SKM-1 (cell line): Measurements from ENCODE around the gene CLSTN2.
"Not testable (repeated sequence)": the region's sequence is repeated elsewhere in the genome, so short reads cannot be mapped to it uniquely, and the experiment has no call there.

Source experiments
- DNase-seq: peaks from one replicate; lab custom pipeline; 2025; ENCODE audit not compliant: unreplicated experiment; lab: John Stamatoyannopoulos, UW

Gene CLSTN2

GRCh38 chr3:140406655-140407054 lies 471.7 kb downstream of the CLSTN2 start:
- DNase-seq: no peak

- DNase-seq: no peak
Observed at GRCh38 chr3:140408252-140408651, 473.3 kb downstream of the CLSTN2 start.

GRCh38 chr3:140416666-140417065 lies 481.7 kb downstream of the CLSTN2 start:
- no peak for DNase-seq

- DNase-seq: no peak
Observed at GRCh38 chr3:140420621-140421357, 485.8 kb downstream of the CLSTN2 start.

GRCh38 chr3:140421884-140422283 lies 486.9 kb downstream of the CLSTN2 start:
- DNase-seq: no peak

GRCh38 chr3:140423146-140423545 lies 488.2 kb downstream of the CLSTN2 start:
- DNase-seq: no peak

- not testable (repeated sequence) for DNase-seq
Observed at GRCh38 chr3:140423574-140423973, 488.6 kb downstream of the CLSTN2 start.

GRCh38 chr3:140424211-140424610 lies 489.2 kb downstream of the CLSTN2 start:
- DNase-seq: no peak

- DNase-seq: no peak
Observed at GRCh38 chr3:140424726-140425125, 489.7 kb downstream of the CLSTN2 start.

GRCh38 chr3:140427786-140428185 lies 492.8 kb downstream of the CLSTN2 start:
- no peak for DNase-seq

GRCh38 chr3:140428380-140428779 lies 493.4 kb downstream of the CLSTN2 start:
- no peak for DNase-seq

GRCh38 chr3:140429791-140430190 lies 494.8 kb downstream of the CLSTN2 start:
- DNase-seq: no peak

- DNase-seq: no peak
Observed at GRCh38 chr3:140430494-140430893, 495.5 kb downstream of the CLSTN2 start.

GRCh38 chr3:140432229-140432669 lies 497.3 kb downstream of the CLSTN2 start:
- no peak for DNase-seq

GRCh38 chr3:140433431-140433830 lies 498.4 kb downstream of the CLSTN2 start:
- DNase-seq: no peak

GRCh38 chr3:140434261-140434905 lies 499.4 kb downstream of the CLSTN2 start:
- no peak for DNase-seq

GRCh38 chr3:140436421-140436820 lies 501.4 kb downstream of the CLSTN2 start:
- DNase-seq: no peak

- DNase-seq: no peak
Observed at GRCh38 chr3:140438736-140439470, 503.9 kb downstream of the CLSTN2 start.

- no peak for DNase-seq
Observed at GRCh38 chr3:140439527-140439926, 504.5 kb downstream of the CLSTN2 start.

GRCh38 chr3:140440446-140440845 lies 505.5 kb downstream of the CLSTN2 start:
- no peak for DNase-seq

GRCh38 chr3:140441006-140441405 lies 506.0 kb downstream of the CLSTN2 start:
- no peak for DNase-seq

GRCh38 chr3:140442621-140443020 lies 507.6 kb downstream of the CLSTN2 start:
- DNase-seq: no peak
